ENCODE measurements around the gene PPP1R3F. TPM values are rescaled to one million over a fixed set of nuclear protein-coding genes. Genes with fewer than 3 reads are reported as not detected.
A peak's percentile ranks its signal among the peaks of the same experiment; 100 is the strongest.

The PPP1R3F gene
- total and polyA plus RNA-seq, 9 of the 15 experiments (the other 6 are each of a cell fraction or from before 2014, with no cell fraction given) = 0.03 to 0.91 (median 0.43) TPM; not detected in 1

DNA sequence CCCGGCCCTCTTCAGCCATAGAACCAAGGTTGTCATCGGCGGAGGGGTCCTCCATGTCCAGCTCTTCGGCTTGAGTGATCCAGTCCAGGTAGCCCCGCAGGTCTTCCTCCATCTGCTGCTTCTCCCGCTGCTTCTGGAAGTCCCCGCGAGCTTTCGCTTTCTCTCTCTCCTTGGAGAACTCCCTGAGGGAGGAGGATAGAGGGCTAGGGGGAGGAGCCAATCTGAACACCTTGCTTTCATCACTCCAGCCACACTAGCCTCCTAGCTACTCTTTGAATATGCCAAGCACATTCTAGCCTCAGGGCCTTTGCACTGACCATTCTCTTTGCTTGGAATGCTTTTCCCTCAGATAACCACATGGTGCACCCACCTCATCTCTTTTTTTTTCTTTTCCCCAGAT, 42.6 kb upstream of the PPP1R3F start:
- H3K4me2 ChIP-seq (ENCODE audit: insufficient read depth, low read length) = 0 out of 2 replicates have a peak overlapping the region, but pooled peaks have one; percentile 11
- peaks cover 6 to 41% of the 10 kb centered on the region in 2 experiments; a peak in 4 of 5 replicates for H3K4me1 ChIP-seq (replicated peaks in 1 of 2; ENCODE audit: control insufficient read depth in 2 of 2, insufficient read depth in 2 of 2, low read length in 2 of 2)
- no peaks in the 10 kb centered on the region for H3K36me3 ChIP-seq (ENCODE audit: control insufficient read depth, insufficient read depth, low read length)
- H3K9ac ChIP-seq (ENCODE audit: insufficient read depth in 1 of 2, low read depth in 2 of 2, low read length in 2 of 2) = no peak overlapping the region
- no peak overlapping the region for H3K4me3 ChIP-seq
- no peaks in the 10 kb centered on the region for H3K9me1 ChIP-seq (ENCODE audit: control insufficient read depth, insufficient read depth, low read length)
- H4K20me1 ChIP-seq (replicated peaks; ENCODE audit: control insufficient read depth, insufficient read depth, low read length) = no peaks in the 10 kb centered on the region
- intact Hi-C loops (cut with micrococcal nuclease) = no loop called here
- ChIA-PET POLR2A (interaction anchor here (0.7 to 1.3 kb wide), 3 partner anchors 10 to 427 kb away, joined by 3 to 4 read pairs (median 3); no protein-coding TSS in a partner anchor), CTCF (ENCODE audit: low intra/inter-chr PET ratio) (no interaction called here)
- 29% methylated on average over 7 of the region's 9 CpGs for WGBS (ENCODE audit: insufficient coverage, low coverage, missing lambda C conversion rate)
- DNase-seq (ENCODE audit: extremely low read depth in 1 of 4, low spot score in 3 of 4) (no peak), ATAC-seq (no peak), FAIRE-seq (no peak)
- H3K9me3 ChIP-seq (replicated peaks; ENCODE audit: control insufficient read depth, insufficient read depth, low read depth, low read length) = no peaks in the 10 kb centered on the region
- TF ChIP-seq KLF13 (tag; IDR thresholded peaks at IDR 0.05; ENCODE audit: borderline replicate concordance, low read depth) = no peak
- TF ChIP-seq, protein P1, sequence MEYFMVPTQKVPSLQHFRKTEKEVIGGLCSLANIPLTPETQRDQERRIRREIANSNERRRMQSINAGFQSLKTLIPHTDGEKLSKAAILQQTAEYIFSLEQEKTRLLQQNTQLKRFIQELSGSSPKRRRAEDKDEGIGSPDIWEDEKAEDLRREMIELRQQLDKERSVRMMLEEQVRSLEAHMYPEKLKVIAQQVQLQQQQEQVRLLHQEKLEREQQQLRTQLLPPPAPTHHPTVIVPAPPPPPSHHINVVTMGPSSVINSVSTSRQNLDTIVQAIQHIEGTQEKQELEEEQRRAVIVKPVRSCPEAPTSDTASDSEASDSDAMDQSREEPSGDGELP (CRISPR knock-in tag; IDR thresholded peaks at IDR 0.05; ENCODE audit: borderline replicate concordance) = peak; percentile 4; the same call in 1 of the 2 replicates
- no peaks in the 10 kb centered on the region for H3K79me2 ChIP-seq (ENCODE audit: control insufficient read depth, insufficient read depth, low read length)
- peaks cover 0 to 17% of the 10 kb centered on the region in 2 experiments; a peak in 2 of 5 replicates for H3K27me3 ChIP-seq (ENCODE audit: control insufficient read depth in 2 of 2, insufficient read depth in 2 of 2, low read length in 2 of 2)
- in situ Hi-C loops (cut with MboI) = no loop called here
- H2AFZ ChIP-seq (ENCODE audit: low read depth, low read length) = no peak overlapping the region
- no peak overlapping the region for H3K27ac ChIP-seq (ENCODE audit: extremely low read depth, low read depth, low read length)
- no TSS peak for BruUV-seq (replicated peaks)

DNA sequence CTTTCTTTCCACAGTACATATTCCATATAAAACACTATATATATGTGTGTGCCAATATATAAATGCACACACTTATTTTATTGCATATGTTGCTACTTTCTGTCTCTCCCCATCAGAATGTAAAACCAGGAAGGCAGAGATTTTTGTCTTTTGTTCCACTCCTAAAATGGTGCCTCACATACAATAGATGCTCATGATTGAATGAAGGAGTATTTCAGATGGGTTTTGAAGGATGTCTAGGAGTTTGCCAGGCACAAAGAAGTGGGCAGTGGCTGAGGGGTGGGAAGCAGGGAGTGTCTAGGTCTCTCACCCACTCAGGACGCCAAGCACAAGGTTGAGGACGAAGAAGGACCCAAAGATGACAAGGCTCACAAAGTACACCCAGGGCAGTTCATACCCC, 41.9 kb upstream of the PPP1R3F start:
- H3K9me1 ChIP-seq (ENCODE audit: control insufficient read depth, insufficient read depth, low read length) = no peaks in the 10 kb centered on the region
- intact Hi-C loops (cut with micrococcal nuclease) (no loop called here), in situ Hi-C loops (cut with MboI) (no loop called here)
- ATAC-seq = no peak
- no peak overlapping the region for H3K27ac ChIP-seq (ENCODE audit: extremely low read depth, low read depth, low read length)
- H4K20me1 ChIP-seq (replicated peaks; ENCODE audit: control insufficient read depth, insufficient read depth, low read length) = no peaks in the 10 kb centered on the region
- peaks cover 0 to 17% of the 10 kb centered on the region in 2 experiments; a peak in 2 of 5 replicates for H3K27me3 ChIP-seq (ENCODE audit: control insufficient read depth in 2 of 2, insufficient read depth in 2 of 2, low read length in 2 of 2)
- FAIRE-seq = no peak
- no peak overlapping the region for H3K4me3 ChIP-seq
- no peaks in the 10 kb centered on the region for H3K79me2 ChIP-seq (ENCODE audit: control insufficient read depth, insufficient read depth, low read length)
- POLR2A ChIA-PET = no interaction called here
- H3K36me3 ChIP-seq (ENCODE audit: control insufficient read depth, insufficient read depth, low read length) = no peaks in the 10 kb centered on the region
- H3K4me1 ChIP-seq (replicated peaks in 1 of 2; ENCODE audit: control insufficient read depth in 2 of 2, insufficient read depth in 2 of 2, low read length in 2 of 2) = peaks cover 6 to 41% of the 10 kb centered on the region in 2 experiments; a peak in 4 of 5 replicates
- DNase-seq (ENCODE audit: extremely low read depth in 1 of 4, low spot score in 3 of 4) = no peak
- CTCF ChIA-PET (ENCODE audit: low intra/inter-chr PET ratio) = no interaction called here
- H3K9ac ChIP-seq (ENCODE audit: insufficient read depth in 1 of 2, low read depth in 2 of 2, low read length in 2 of 2) = no peak overlapping the region
- 26% methylated on average over 2 of the region's 2 CpGs for WGBS (ENCODE audit: insufficient coverage, low coverage, missing lambda C conversion rate)
- H3K9me3 ChIP-seq (replicated peaks; ENCODE audit: control insufficient read depth, insufficient read depth, low read depth, low read length) = no peaks in the 10 kb centered on the region
- no peak overlapping the region for H3K4me2 ChIP-seq (ENCODE audit: insufficient read depth, low read length)
- H2AFZ ChIP-seq (ENCODE audit: low read depth, low read length) = no peak overlapping the region
- no peak for TF ChIP-seq SIN3A (IDR thresholded peaks at IDR 0.05; ENCODE audit: borderline replicate concordance in 2 of 2, control insufficient read depth in 1 of 2, low read depth in 2 of 2, low read length in 2 of 2)
- no peak for TF ChIP-seq SUPT5H (IDR thresholded peaks at IDR 0.05)
- TF ChIP-seq TCFL5 (CRISPR knock-in tag; conservative IDR thresholded peaks at IDR 0.05) = no peak
- TF ChIP-seq GABPA (tag; conservative IDR thresholded peaks at IDR 0.05; ENCODE audit: low read depth) = no peak
- TF ChIP-seq, protein P2, sequence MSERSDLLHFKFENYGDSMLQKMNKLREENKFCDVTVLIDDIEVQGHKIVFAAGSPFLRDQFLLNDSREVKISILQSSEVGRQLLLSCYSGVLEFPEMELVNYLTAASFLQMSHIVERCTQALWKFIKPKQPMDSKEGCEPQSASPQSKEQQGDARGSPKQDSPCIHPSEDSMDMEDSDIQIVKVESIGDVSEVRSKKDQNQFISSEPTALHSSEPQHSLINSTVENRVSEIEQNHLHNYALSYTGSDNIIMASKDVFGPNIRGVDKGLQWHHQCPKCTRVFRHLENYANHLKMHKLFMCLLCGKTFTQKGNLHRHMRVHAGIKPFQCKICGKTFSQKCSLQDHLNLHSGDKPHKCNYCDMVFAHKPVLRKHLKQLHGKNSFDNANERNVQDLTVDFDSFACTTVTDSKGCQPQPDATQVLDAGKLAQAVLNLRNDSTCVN (CRISPR knock-in tag; IDR thresholded peaks at IDR 0.05) = no peak
- TF ChIP-seq RBM17 (IDR thresholded peaks at IDR 0.05; ENCODE audit: borderline replicate concordance, low read depth, low read length) = no peak
- BruUV-seq (replicated peaks) = no TSS peak

Measured in K562 (cell line).